ENCODE measurements around the gene TBPL1. TPM values are rescaled to one million over a fixed set of nuclear protein-coding genes. Genes with fewer than 3 reads are reported as not detected.

The TBPL1 gene
- total and polyA plus RNA-seq, 5 donors, result 24.8 to 32.0 (median 26.1) TPM

- peaks cover 2% of the 10 kb centered on the region for H3K4me1 ChIP-seq (ENCODE audit: control insufficient read depth, insufficient read depth, low read length)
- no peak for DNase-seq
- H3K4me3 ChIP-seq (ENCODE audit: low read length), result no peak overlapping the region
- intact Hi-C loops (cut with DNase I), result no loop called here
- no peak for ATAC-seq
- WGBS, result 85% methylated on average over 5 of the region's 5 CpGs
- no peaks in the 10 kb centered on the region for H3K27me3 ChIP-seq (ENCODE audit: control insufficient read depth, insufficient read depth)
- H3K9me3 ChIP-seq (ENCODE audit: control insufficient read depth, low read length), result no peaks in the 10 kb centered on the region
- no peak overlapping the region for H3K27ac ChIP-seq (ENCODE audit: low read length)
These were observed 75.4 kb downstream of the TBPL1 start for GRCh38 chr6:134028438-134028837.

DNA sequence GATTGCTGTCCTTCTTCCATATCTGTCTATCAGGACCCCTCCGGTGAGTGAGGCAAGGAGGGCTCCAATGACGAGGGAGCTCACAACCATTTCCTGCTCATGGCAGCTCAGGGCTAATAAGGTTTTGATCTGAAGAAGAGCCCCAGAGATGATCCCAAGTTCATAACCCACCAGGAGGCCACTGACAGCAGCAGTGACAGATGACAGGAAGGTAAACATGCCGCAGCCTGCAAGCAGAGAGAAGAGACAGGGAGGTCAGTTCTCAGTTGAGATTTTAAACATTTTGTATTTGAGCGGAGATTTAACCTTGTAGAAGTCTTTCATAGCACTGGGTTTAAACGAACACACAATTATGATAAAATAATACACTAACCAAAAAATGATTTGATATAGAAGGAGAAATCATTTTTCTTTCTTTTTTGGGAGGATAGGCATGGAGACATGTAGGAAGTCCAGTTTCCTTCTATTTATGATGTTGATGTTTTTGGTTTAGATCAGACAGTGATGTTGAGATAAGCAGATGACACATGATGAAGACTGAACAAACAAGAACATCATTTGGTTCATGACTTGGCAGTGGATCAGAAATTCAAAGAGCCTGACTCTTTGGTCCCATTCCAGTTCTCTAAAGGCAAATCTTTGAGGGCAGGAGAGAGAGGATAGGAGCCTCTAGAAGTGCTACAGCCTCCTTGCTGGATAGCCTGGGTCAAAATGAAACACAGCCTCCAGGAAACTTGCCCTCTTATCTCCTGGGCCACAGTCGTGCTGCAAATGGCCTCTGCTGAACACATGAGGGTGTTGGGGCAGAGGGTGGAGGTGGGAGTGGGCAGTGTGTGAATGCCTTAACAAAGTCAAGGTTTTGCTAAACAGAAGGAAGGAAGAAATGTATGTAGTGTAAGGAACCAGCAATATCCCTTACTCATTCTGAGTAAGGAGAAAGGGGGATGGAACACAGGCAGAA, 76.8 kb downstream of the TBPL1 start:
- Histone ChIP-seq H3K9me3 (ENCODE audit: control insufficient read depth, low read length) (no peaks in the 10 kb centered on the region), H3K4me1 (ENCODE audit: control insufficient read depth, insufficient read depth, low read length) (peaks cover 5% of the 10 kb centered on the region), H3K4me3 (ENCODE audit: low read length) (no peak overlapping the region), H3K27ac (ENCODE audit: low read length) (no peak overlapping the region), H3K27me3 (ENCODE audit: control insufficient read depth, insufficient read depth) (no peaks in the 10 kb centered on the region)
- DNase-seq, result no peak
- intact Hi-C loops (cut with DNase I), result no loop called here
- 58% methylated on average over 6 of the region's 6 CpGs for WGBS
- ATAC-seq, result no peak

DNA sequence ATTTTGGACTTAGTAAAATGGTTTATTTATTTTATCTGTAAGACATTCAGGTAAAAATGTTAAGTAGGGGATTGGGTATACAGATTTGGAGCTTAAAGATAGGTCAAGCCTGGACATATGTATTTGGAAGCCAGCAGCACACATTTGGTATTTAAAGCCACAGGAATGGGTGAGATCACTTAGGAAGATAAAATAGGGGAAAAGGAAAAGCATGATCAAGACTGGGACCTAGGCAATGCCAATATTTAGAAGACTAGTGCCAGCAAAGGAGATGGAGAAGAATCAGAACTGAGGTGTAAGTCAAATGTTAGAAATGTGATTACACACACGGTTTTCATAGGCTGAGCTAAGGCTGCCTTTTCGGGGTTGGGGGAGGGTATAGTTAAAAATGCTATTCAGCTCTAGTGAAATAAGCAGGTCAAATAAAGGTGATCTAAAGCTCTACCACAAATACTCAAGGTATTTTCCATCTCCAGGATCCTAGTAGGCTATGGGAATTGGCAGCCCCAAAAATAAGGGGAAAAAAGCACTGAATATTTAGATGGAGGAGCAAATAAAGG, 78.8 kb downstream of the TBPL1 start:
- Histone ChIP-seq H3K9me3 (ENCODE audit: control insufficient read depth, low read length) (no peaks in the 10 kb centered on the region), H3K4me3 (ENCODE audit: low read length) (no peak overlapping the region), H3K27ac (ENCODE audit: low read length) (no peak overlapping the region), H3K4me1 (ENCODE audit: control insufficient read depth, insufficient read depth, low read length) (peaks cover 9% of the 10 kb centered on the region), H3K27me3 (ENCODE audit: control insufficient read depth, insufficient read depth) (no peaks in the 10 kb centered on the region)
- no peak for DNase-seq
- 78% methylated on average over 2 of the region's 2 CpGs for WGBS
- intact Hi-C loops (cut with DNase I), result no loop called here
- no peak for ATAC-seq

DNA sequence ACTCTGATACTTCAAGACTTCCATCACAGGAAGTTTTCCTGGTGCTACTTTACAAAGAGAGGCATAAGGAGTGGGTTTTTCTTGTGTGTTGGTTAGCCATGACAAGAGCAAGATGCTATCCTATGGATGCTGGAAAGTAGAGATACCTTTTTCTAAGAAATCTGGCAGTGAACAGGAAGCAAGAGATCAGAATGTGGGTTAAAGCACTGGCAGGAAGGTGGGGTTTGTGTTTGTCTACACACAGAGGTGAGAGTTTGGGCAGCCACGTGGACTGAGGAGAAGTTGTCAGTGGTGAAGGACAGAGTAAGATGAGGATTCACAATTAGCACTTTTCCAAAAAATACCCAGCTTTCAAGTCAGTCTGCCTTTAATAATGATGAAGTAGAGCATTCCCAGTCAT, 81.5 kb downstream of the TBPL1 start:
- WGBS, result 54% methylated on average over 1 of the region's 1 CpG
- Histone ChIP-seq H3K27me3 (ENCODE audit: control insufficient read depth, insufficient read depth) (no peaks in the 10 kb centered on the region), H3K9me3 (ENCODE audit: control insufficient read depth, low read length) (no peaks in the 10 kb centered on the region), H3K27ac (ENCODE audit: low read length) (no peak overlapping the region), H3K4me1 (ENCODE audit: control insufficient read depth, insufficient read depth, low read length) (peaks cover 9% of the 10 kb centered on the region), H3K4me3 (ENCODE audit: low read length) (no peak overlapping the region)
- ATAC-seq, result no peak
- DNase-seq, result no peak
- intact Hi-C loops (cut with DNase I), result no loop called here

DNA sequence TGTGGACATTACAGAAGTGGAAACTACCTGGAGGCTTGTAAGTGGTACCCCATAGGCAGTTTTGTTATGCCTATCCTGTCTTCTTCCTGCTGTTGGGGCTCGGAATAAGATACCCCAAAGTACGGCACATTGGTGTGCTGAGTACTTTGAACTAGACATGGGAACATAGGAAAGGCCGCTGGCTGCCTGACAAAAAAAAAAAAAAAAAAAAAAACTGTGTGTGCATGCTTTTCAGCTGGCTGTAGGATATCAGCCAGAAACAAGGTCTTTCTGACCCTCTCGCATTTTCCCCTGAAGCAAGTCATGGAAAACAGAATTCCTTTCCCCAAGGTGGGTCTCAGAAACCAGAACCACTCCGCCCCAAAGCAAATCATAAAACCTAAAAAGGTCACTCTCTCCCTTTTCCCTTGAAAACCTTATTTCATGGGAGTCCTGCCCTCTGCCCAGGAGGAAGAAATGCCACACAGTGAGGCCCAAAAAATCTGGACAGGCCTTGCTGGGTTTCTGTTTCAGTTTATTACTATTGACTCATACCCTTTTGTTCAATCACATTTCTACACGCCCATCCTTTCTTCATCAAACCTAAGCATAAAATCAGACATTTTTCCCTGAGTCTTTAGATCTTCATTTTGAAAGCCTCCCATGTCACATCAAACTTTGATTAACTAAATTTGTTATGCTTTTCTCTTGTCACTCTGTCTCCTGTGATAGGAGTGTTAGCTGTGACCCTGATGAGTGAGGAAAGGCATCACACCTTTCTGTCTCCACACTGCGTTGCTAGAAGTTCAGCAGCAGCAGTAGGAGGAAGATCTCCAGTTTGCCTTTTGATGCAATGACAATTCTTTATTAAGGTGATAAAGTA, 82.2 kb downstream of the TBPL1 start:
- no peak for DNase-seq
- no peak overlapping the region for H3K27ac ChIP-seq (ENCODE audit: low read length)
- H3K4me3 ChIP-seq (ENCODE audit: low read length), result no peak overlapping the region
- peak in 1 of 2 donors; percentile 25 for ATAC-seq
- no peaks in the 10 kb centered on the region for H3K9me3 ChIP-seq (ENCODE audit: control insufficient read depth, low read length)
- no peaks in the 10 kb centered on the region for H3K27me3 ChIP-seq (ENCODE audit: control insufficient read depth, insufficient read depth)
- 70% methylated on average over 7 of the region's 7 CpGs for WGBS
- intact Hi-C loops (cut with DNase I), result no loop called here
- peaks cover 7% of the 10 kb centered on the region for H3K4me1 ChIP-seq (ENCODE audit: control insufficient read depth, insufficient read depth, low read length)

DNA sequence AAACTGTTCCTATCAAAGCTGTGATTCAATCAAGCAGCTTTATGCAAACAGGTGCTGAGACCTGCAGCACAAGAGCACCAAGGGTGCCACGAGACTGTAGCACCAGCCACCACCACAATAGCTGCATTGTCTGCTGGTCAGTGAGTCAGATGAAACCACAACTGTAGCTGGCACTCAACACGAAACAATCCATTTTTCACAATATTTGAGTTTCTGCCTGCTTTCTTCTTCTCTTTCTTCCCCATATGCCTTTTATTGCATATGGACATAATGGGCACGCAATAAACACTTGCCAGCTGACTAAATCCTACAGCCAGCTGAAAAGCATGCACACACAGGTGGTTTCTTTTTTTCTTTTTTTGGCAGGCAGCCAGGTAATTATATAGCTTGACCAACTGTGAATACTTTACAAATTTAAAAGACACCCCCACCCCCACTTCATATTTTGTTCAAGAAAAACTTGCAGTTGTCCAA, 82.8 kb downstream of the TBPL1 start:
- intact Hi-C loops (cut with DNase I), result no loop called here
- H3K27ac ChIP-seq (ENCODE audit: low read length), result no peak overlapping the region
- DNase-seq (no peak), ATAC-seq (peak in 1 of 2 donors; percentile 20)
- H3K27me3 ChIP-seq (ENCODE audit: control insufficient read depth, insufficient read depth), result no peaks in the 10 kb centered on the region
- no peaks in the 10 kb centered on the region for H3K9me3 ChIP-seq (ENCODE audit: control insufficient read depth, low read length)
- 74% methylated on average over 3 of the region's 3 CpGs for WGBS
- no peak overlapping the region for H3K4me3 ChIP-seq (ENCODE audit: low read length)
- H3K4me1 ChIP-seq (ENCODE audit: control insufficient read depth, insufficient read depth, low read length), result peaks cover 7% of the 10 kb centered on the region

DNA sequence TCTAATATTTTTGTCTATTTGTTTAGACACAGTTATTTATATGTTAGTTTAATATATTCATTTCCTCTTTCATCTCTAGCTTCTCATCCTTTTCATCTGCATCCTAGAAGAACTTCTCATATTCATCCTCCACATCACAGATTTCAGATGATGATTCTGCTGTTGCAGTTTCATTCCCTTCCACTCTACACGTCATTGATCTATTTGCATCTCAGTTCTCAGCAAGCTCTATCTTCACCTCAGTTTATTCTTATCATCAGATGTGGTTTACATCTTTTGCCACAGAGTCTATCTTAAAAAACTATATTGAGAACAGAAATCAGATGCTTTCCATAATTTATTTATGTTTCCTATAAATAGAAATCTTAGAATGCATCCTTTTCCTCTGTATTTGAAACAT, 86.1 kb downstream of the TBPL1 start:
- Histone ChIP-seq H3K4me1 (ENCODE audit: control insufficient read depth, insufficient read depth, low read length) (peaks cover 8% of the 10 kb centered on the region), H3K27me3 (ENCODE audit: control insufficient read depth, insufficient read depth) (no peaks in the 10 kb centered on the region), H3K9me3 (ENCODE audit: control insufficient read depth, low read length) (no peaks in the 10 kb centered on the region), H3K4me3 (ENCODE audit: low read length) (no peak overlapping the region), H3K27ac (ENCODE audit: low read length) (no peak overlapping the region)
- ATAC-seq, result no peak
- no peak for DNase-seq
- 64% methylated on average over 1 of the region's 1 CpG for WGBS
- intact Hi-C loops (cut with DNase I), result no loop called here

Other genes starting within 250 kb of the TBPL1 start
- 10 to 100 TPM in 3 of 4 donors, 1 to 10 TPM in 1; 10.0 to 25.4 (median 12.9) TPM for gene TCF21, start 64.1 kb upstream of the TBPL1 start, total RNA-seq
- gene TCF21, start 64.1 kb upstream of the TBPL1 start, polyA plus RNA-seq, result 7.9 TPM
- gene SLC2A12, start 99.4 kb downstream of the TBPL1 start, total RNA-seq, result 10 to 100 TPM; 10.9 to 20.3 (median 17.7) TPM
- gene SLC2A12, start 99.4 kb downstream of the TBPL1 start, polyA plus RNA-seq, result 10.3 TPM